ENCODE data around the gene KRTAP20-2. TPM values are rescaled to one million over a fixed set of nuclear protein-coding genes. Genes with fewer than 3 reads are reported as not detected.

KRTAP20-2 gene
- total and polyA plus RNA-seq, 2 donors = not detected

Other genes starting within 250 kb of the KRTAP20-2 start
- not detected for gene KRTAP13-1, start 239.2 kb upstream of the KRTAP20-2 start, total RNA-seq
- 0.16 TPM for gene KRTAP13-1, start 239.2 kb upstream of the KRTAP20-2 start, polyA plus RNA-seq
- gene KRTAP13-3, start 209.3 kb upstream of the KRTAP20-2 start, total RNA-seq = not detected
- gene KRTAP13-3, start 209.3 kb upstream of the KRTAP20-2 start, polyA plus RNA-seq = not detected
- gene KRTAP13-4, start 205.0 kb upstream of the KRTAP20-2 start, total RNA-seq = 0.05 TPM
- gene KRTAP13-4, start 205.0 kb upstream of the KRTAP20-2 start, polyA plus RNA-seq = 0.34 TPM
- gene KRTAP15-1, start 194.9 kb upstream of the KRTAP20-2 start, total RNA-seq = not detected
- gene KRTAP15-1, start 194.9 kb upstream of the KRTAP20-2 start, polyA plus RNA-seq = not detected
- gene KRTAP19-1, start 154.8 kb upstream of the KRTAP20-2 start, total RNA-seq = not detected
- gene KRTAP19-1, start 154.8 kb upstream of the KRTAP20-2 start, polyA plus RNA-seq = 0.14 TPM
- not detected for gene KRTAP19-2, start 147.8 kb upstream of the KRTAP20-2 start, total RNA-seq
- gene KRTAP19-2, start 147.8 kb upstream of the KRTAP20-2 start, polyA plus RNA-seq = not detected
- gene KRTAP19-3, start 143.2 kb upstream of the KRTAP20-2 start, total RNA-seq = not detected
- gene KRTAP19-3, start 143.2 kb upstream of the KRTAP20-2 start, polyA plus RNA-seq = 2.4 TPM
- gene KRTAP19-4, start 138.0 kb upstream of the KRTAP20-2 start, total RNA-seq = not detected
- not detected for gene KRTAP19-4, start 138.0 kb upstream of the KRTAP20-2 start, polyA plus RNA-seq
- gene KRTAP19-5, start 133.1 kb upstream of the KRTAP20-2 start, total RNA-seq = 0.19 TPM
- 0.91 TPM for gene KRTAP19-5, start 133.1 kb upstream of the KRTAP20-2 start, polyA plus RNA-seq
- not detected for gene KRTAP19-6, start 93.3 kb upstream of the KRTAP20-2 start, total RNA-seq
- not detected for gene KRTAP19-6, start 93.3 kb upstream of the KRTAP20-2 start, polyA plus RNA-seq
- not detected for gene KRTAP19-7, start 73.9 kb upstream of the KRTAP20-2 start, total RNA-seq
- gene KRTAP19-7, start 73.9 kb upstream of the KRTAP20-2 start, polyA plus RNA-seq = not detected
- gene KRTAP22-2, start 44.8 kb upstream of the KRTAP20-2 start, total RNA-seq = not detected
- not detected for gene KRTAP22-2, start 44.8 kb upstream of the KRTAP20-2 start, polyA plus RNA-seq
- not detected for gene KRTAP6-3, start 42.8 kb upstream of the KRTAP20-2 start, total RNA-seq
- gene KRTAP6-3, start 42.8 kb upstream of the KRTAP20-2 start, polyA plus RNA-seq = not detected
- not detected for gene KRTAP6-2, start 36.3 kb upstream of the KRTAP20-2 start, total RNA-seq
- gene KRTAP6-2, start 36.3 kb upstream of the KRTAP20-2 start, polyA plus RNA-seq = not detected
- gene KRTAP22-1, start 34.1 kb upstream of the KRTAP20-2 start, total RNA-seq = not detected
- not detected for gene KRTAP22-1, start 34.1 kb upstream of the KRTAP20-2 start, polyA plus RNA-seq
- not detected for gene KRTAP6-1, start 21.3 kb upstream of the KRTAP20-2 start, total RNA-seq
- gene KRTAP6-1, start 21.3 kb upstream of the KRTAP20-2 start, polyA plus RNA-seq = not detected
- not detected for gene KRTAP20-1, start 18.8 kb upstream of the KRTAP20-2 start, total RNA-seq
- not detected for gene KRTAP20-1, start 18.8 kb upstream of the KRTAP20-2 start, polyA plus RNA-seq
- not detected for gene KRTAP20-4, start 14.6 kb upstream of the KRTAP20-2 start, total RNA-seq
- not detected for gene KRTAP20-4, start 14.6 kb upstream of the KRTAP20-2 start, polyA plus RNA-seq
- not detected for gene KRTAP20-3, start 7.7 kb downstream of the KRTAP20-2 start, total RNA-seq
- gene KRTAP20-3, start 7.7 kb downstream of the KRTAP20-2 start, polyA plus RNA-seq = not detected
- not detected for gene KRTAP21-3, start 83.6 kb downstream of the KRTAP20-2 start, total RNA-seq
- not detected for gene KRTAP21-3, start 83.6 kb downstream of the KRTAP20-2 start, polyA plus RNA-seq
- gene KRTAP21-2, start 112.1 kb downstream of the KRTAP20-2 start, total RNA-seq = not detected
- not detected for gene KRTAP21-2, start 112.1 kb downstream of the KRTAP20-2 start, polyA plus RNA-seq
- not detected for gene KRTAP21-1, start 120.2 kb downstream of the KRTAP20-2 start, total RNA-seq
- gene KRTAP21-1, start 120.2 kb downstream of the KRTAP20-2 start, polyA plus RNA-seq = not detected
- not detected for gene KRTAP8-1, start 178.1 kb downstream of the KRTAP20-2 start, total RNA-seq
- gene KRTAP8-1, start 178.1 kb downstream of the KRTAP20-2 start, polyA plus RNA-seq = 0.16 TPM
- gene KRTAP7-1, start 194.6 kb downstream of the KRTAP20-2 start, total RNA-seq = not detected
- gene KRTAP7-1, start 194.6 kb downstream of the KRTAP20-2 start, polyA plus RNA-seq = 0.23 TPM
- gene KRTAP11-1, start 246.4 kb downstream of the KRTAP20-2 start, total RNA-seq = 0.09 TPM
- gene KRTAP11-1, start 246.4 kb downstream of the KRTAP20-2 start, polyA plus RNA-seq = 0.16 TPM

Data from thymus (tissue), 2 donors.